CD8-positive, alpha-beta memory T cell (primary cell): ENCODE data around the gene MON1A. TPM values are rescaled to one million over a fixed set of nuclear protein-coding genes. Genes with fewer than 3 reads are reported as not detected.
"Not testable (repeated sequence)": the region's sequence is repeated elsewhere in the genome, so short reads cannot be mapped to it uniquely, and the experiment has no call there.

ENCODE experiments used
- CTCF ChIA-PET: fragments of 350-600 bp; sonication (Branson Sonifier 250); formaldehyde crosslinking; loops from one replicate; lab custom pipeline; 2021; ENCODE audit warnings: antibody characterized with exemption; lab: Charles Lee
- POLR2A ChIA-PET: fragments of 350-600 bp; sonication (Branson Sonifier 250); formaldehyde crosslinking; loops from one replicate; lab custom pipeline; 2021; ENCODE audit warnings: antibody characterized with exemption; lab: Charles Lee
- DNase-seq, 5 donors: peaks; one replicate each; pipeline versions ENCODE4 v3.0.0 to v3.0.0-alpha.2; 2020 to 2022; ENCODE audit warnings: mixed read lengths in 1 of 5
- H3K27ac ChIP-seq: one replicate; pipeline ENCODE4 v1.7.0; 2013; ENCODE audit warnings: low read depth, mild to moderate bottlenecking, low read length, moderate library complexity
- H3K27me3 ChIP-seq: 2 replicates; pipeline ENCODE4 v1.7.0; 2013; ENCODE audit warnings: low read length, mild to moderate bottlenecking; ENCODE audit not compliant: insufficient read depth, poor library complexity, severe bottlenecking
- H3K36me3 ChIP-seq: 2 replicates; pipeline ENCODE4 v1.7.0; 2013; ENCODE audit warnings: mild to moderate bottlenecking, low read length, moderate library complexity; ENCODE audit not compliant: insufficient read depth
- H3K4me1 ChIP-seq: 2 replicates; pipeline ENCODE4 v1.7.0; 2013; ENCODE audit warnings: mild to moderate bottlenecking, low read length, moderate library complexity; ENCODE audit not compliant: insufficient read depth
- H3K4me3 ChIP-seq: 2 replicates; pipeline ENCODE4 v1.7.0; 2013; ENCODE audit warnings: mild to moderate bottlenecking, low read length
- H3K9me3 ChIP-seq: 2 replicates; pipeline ENCODE4 v1.7.0; 2013; ENCODE audit warnings: mild to moderate bottlenecking, low read length
- H3K27ac Mint-ChIP-seq, 8 donors: one replicate each; pipeline ENCODE4 v1.8.0; 2020 to 2021; ENCODE audit warnings: mixed read lengths in 8 of 8, mild to moderate bottlenecking in 6 of 8, inconsistent platforms in 3 of 8, moderate library complexity in 3 of 8
- H3K27me3 Mint-ChIP-seq, 2 donors: one replicate each; pipeline ENCODE4 v1.8.0; 2020 to 2021; ENCODE audit warnings: mixed read lengths in 2 of 2, mild to moderate bottlenecking in 1 of 2, moderate library complexity in 1 of 2
- H3K36me3 Mint-ChIP-seq, 3 donors: one replicate each; pipeline ENCODE4 v1.8.0; 2020 to 2021; ENCODE audit warnings: mixed read lengths in 3 of 3, inconsistent platforms in 1 of 3, mild to moderate bottlenecking in 1 of 3
- H3K4me1 Mint-ChIP-seq, 3 donors: one replicate each; pipeline ENCODE4 v1.8.0; 2020 to 2021; ENCODE audit warnings: mixed read lengths in 3 of 3, inconsistent platforms in 1 of 3, mild to moderate bottlenecking in 1 of 3
- H3K4me3 Mint-ChIP-seq, 7 donors: one replicate each; pipeline ENCODE4 v1.8.0; 2020 to 2021; ENCODE audit warnings: mixed read lengths in 7 of 7, mild to moderate bottlenecking in 6 of 7, moderate library complexity in 4 of 7, inconsistent platforms in 2 of 7
- H3K9me3 Mint-ChIP-seq, 5 donors: one replicate each; pipeline ENCODE4 v1.8.0; 2020 to 2022; ENCODE audit warnings: mixed read lengths in 5 of 5, mild to moderate bottlenecking in 3 of 5, moderate library complexity in 2 of 5, inconsistent platforms in 1 of 5
- polyA plus RNA-seq: library from polyadenylated mRNA; unstranded; fragments of 300-500 nt; fragmentation: Illumina TruSeq; gene quantifications from one replicate; pipeline ENCODE4 v1.2.3, GENCODE V29; 2021
- total RNA-seq, 2 experiments: library from RNA; stranded (reverse); gene quantifications; one replicate each; pipeline ENCODE4 v1.2.3, GENCODE V29; 2021

The MON1A gene
- total and polyA plus RNA-seq, 3 experiments from 2014 or later: 17.9 to 22.4 (median 18.1) TPM

- CTCF ChIA-PET: interaction anchor here (1.2 to 1.3 kb wide), 2 partner anchors 9 to 13 kb away, joined by 3 to 11 read pairs; partner anchors contain the start of gene RBM6
- peak overlapping the region; percentile 84 to 96 (median 90) for H3K27ac Mint-ChIP-seq
- no peak for DNase-seq
- peak overlapping the region; percentile 97 for H3K4me3 ChIP-seq
- peaks cover 0 to 3% (median 3%) of the 10 kb centered on the region in 3 donors for H3K36me3 Mint-ChIP-seq
- H3K9me3 Mint-ChIP-seq: no peaks in the 10 kb centered on the region
- no peaks in the 10 kb centered on the region for H3K36me3 ChIP-seq
- no peaks in the 10 kb centered on the region for H3K27me3 Mint-ChIP-seq
- H3K4me3 Mint-ChIP-seq: peak overlapping the region; percentile 80 to 92 (median 84)
- no peaks in the 10 kb centered on the region for H3K27me3 ChIP-seq
- peaks cover 22 to 39% (median 25%) of the 10 kb centered on the region in 3 donors for H3K4me1 Mint-ChIP-seq
- POLR2A ChIA-PET: interaction anchor here (0.5 to 2.0 kb wide), 3 partner anchors 10 to 127 kb away, joined by 3 to 19 read pairs (median 5); partner anchors contain the start of genes INKA1 and RBM6
- H3K9me3 ChIP-seq: no peaks in the 10 kb centered on the region
- peak overlapping the region; percentile 76 for H3K27ac ChIP-seq
- H3K4me1 ChIP-seq: peaks cover 22% of the 10 kb centered on the region
Measured at GRCh38 chr3:49930168-49930690, 618 bp upstream of the MON1A start.

GRCh38 chr3:49928481-49929017 lies 1.1 kb downstream of the MON1A start:
- CTCF ChIA-PET: interaction anchor here (0.7 to 1.2 kb wide), 2 partner anchors 15 to 126 kb away, joined by 3 read pairs; no protein-coding TSS in a partner anchor
- DNase-seq: no peak
- POLR2A ChIA-PET: interaction anchor here (2.0 kb wide), 1 partner anchor 11 kb away, joined by 19 read pairs; the partner anchor contains the start of gene RBM6
- no peaks in the 10 kb centered on the region for H3K27me3 Mint-ChIP-seq
- no peak overlapping the region for H3K4me3 ChIP-seq
- H3K27me3 ChIP-seq: no peaks in the 10 kb centered on the region
- H3K9me3 Mint-ChIP-seq: no peaks in the 10 kb centered on the region
- peak overlapping the region; percentile 41 to 96 (median 84) for H3K27ac Mint-ChIP-seq
- H3K4me1 Mint-ChIP-seq: peaks cover 22 to 43% (median 25%) of the 10 kb centered on the region in 3 donors
- peaks cover 22% of the 10 kb centered on the region for H3K4me1 ChIP-seq
- H3K36me3 Mint-ChIP-seq: peaks cover 0 to 14% (median 3%) of the 10 kb centered on the region in 3 donors
- no peaks in the 10 kb centered on the region for H3K9me3 ChIP-seq
- H3K4me3 Mint-ChIP-seq: peak overlapping the region; percentile 80 to 92 (median 84)
- no peak overlapping the region for H3K27ac ChIP-seq
- no peaks in the 10 kb centered on the region for H3K36me3 ChIP-seq

- Mint-ChIP-seq H3K27ac (peak overlapping the region in 1 of 8 donors; percentile 50), H3K4me3 (peak overlapping the region in 4 of 7 donors; percentile 16 to 88 (median 81)), H3K9me3 (no peaks in the 10 kb centered on the region), H3K36me3 (peaks cover 0 to 14% (median 3%) of the 10 kb centered on the region in 3 donors), H3K27me3 (no peaks in the 10 kb centered on the region), H3K4me1 (peaks cover 22 to 43% (median 25%) of the 10 kb centered on the region in 3 donors)
- Histone ChIP-seq H3K9me3 (no peaks in the 10 kb centered on the region), H3K27ac (no peak overlapping the region), H3K4me3 (no peak overlapping the region), H3K27me3 (no peaks in the 10 kb centered on the region), H3K36me3 (no peaks in the 10 kb centered on the region), H3K4me1 (peaks cover 22% of the 10 kb centered on the region)
- ChIA-PET POLR2A (no interaction called here), CTCF (interaction anchor here (1.2 to 1.7 kb wide), 2 partner anchors 11 to 23 kb away, joined by 3 read pairs; no protein-coding TSS in a partner anchor)
- no peak for DNase-seq
Measured at GRCh38 chr3:49927798-49928197, 1.8 kb downstream of the MON1A start.

DNA sequence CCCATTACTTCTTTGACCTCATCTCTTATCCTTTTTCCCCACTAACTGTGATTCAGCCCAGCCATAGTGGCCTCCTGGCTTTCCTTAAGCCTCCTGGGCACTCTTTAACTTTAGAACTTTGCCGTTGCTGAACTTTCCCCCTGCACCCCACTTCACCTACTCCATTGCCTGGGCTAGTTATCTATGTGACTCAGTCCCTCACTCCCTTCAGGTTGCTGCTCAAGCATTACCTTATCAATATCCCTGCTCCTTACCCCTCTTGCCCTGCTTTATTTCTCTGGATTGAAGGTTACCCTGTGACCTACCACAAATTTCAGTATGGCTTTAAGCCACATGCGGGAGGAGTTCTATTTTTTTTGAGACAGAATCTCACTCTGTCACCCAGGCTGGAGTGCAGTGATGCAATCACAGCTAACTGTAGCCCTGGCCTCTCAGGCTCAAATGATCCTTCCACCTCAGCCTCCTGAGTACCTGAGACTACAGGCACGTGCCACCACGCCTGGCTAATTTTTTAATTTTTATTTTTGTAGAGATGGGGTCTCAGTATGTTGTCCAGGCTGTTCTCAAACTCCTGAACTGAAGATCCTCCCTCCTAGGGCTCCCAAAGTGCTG lies 3.4 kb downstream of the MON1A start:
- no peaks in the 10 kb centered on the region for H3K27me3 Mint-ChIP-seq
- H3K9me3 Mint-ChIP-seq: no peaks in the 10 kb centered on the region
- Histone ChIP-seq H3K4me3 (no peak overlapping the region), H3K27ac (no peak overlapping the region), H3K4me1 (peaks cover 22% of the 10 kb centered on the region), H3K27me3 (no peaks in the 10 kb centered on the region), H3K9me3 (no peaks in the 10 kb centered on the region), H3K36me3 (no peaks in the 10 kb centered on the region)
- peak overlapping the region in 1 of 7 donors; percentile 5 for H3K4me3 Mint-ChIP-seq
- H3K27ac Mint-ChIP-seq: peak overlapping the region in 4 of 8 donors; percentile 52 to 90 (median 76)
- no peak for DNase-seq
- ChIA-PET CTCF (interaction anchor here (1.4 to 1.7 kb wide), 2 partner anchors 20 to 22 kb away, joined by 3 read pairs; no protein-coding TSS in a partner anchor), POLR2A (no interaction called here)
- peaks cover 22 to 43% (median 25%) of the 10 kb centered on the region in 3 donors for H3K4me1 Mint-ChIP-seq
- peaks cover 0 to 14% (median 3%) of the 10 kb centered on the region in 3 donors for H3K36me3 Mint-ChIP-seq

DNA sequence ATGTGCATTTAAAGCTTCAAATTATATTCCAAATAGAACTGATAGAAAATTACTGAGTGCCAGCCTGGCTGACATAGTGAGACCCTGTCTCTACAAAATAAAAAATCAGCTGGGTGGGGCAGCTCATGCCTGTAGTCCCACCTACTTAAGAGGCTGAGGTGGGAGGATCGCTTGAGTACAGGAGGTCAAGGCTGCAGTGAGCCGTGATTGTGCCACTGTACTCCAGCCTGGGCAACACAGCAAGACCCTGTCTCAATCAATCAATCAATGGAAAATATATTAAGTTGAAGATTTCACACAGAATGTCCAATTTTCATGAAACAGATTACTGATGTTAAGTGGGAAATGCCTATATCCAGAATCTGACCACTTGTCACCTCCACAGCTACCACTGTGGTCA lies 4.1 kb downstream of the MON1A start:
- peaks cover 0 to 14% (median 3%) of the 10 kb centered on the region in 3 donors for H3K36me3 Mint-ChIP-seq
- H3K4me1 Mint-ChIP-seq: peaks cover 20 to 40% (median 25%) of the 10 kb centered on the region in 3 donors
- no peaks in the 10 kb centered on the region for H3K27me3 ChIP-seq
- no peak overlapping the region for H3K4me3 ChIP-seq
- H3K27ac ChIP-seq: no peak overlapping the region
- no peaks in the 10 kb centered on the region for H3K36me3 ChIP-seq
- ChIA-PET CTCF (interaction anchor here (1.4 kb wide), 1 partner anchor 19 kb away, joined by 3 read pairs; no protein-coding TSS in a partner anchor), POLR2A (no interaction called here)
- H3K9me3 Mint-ChIP-seq: no peaks in the 10 kb centered on the region
- H3K9me3 ChIP-seq: no peaks in the 10 kb centered on the region
- no peak overlapping the region for H3K4me3 Mint-ChIP-seq
- H3K4me1 ChIP-seq: peaks cover 21% of the 10 kb centered on the region
- no peaks in the 10 kb centered on the region for H3K27me3 Mint-ChIP-seq
- peak overlapping the region in 3 of 8 donors; percentile 8 to 77 (median 74) for H3K27ac Mint-ChIP-seq
- DNase-seq: no peak

- Mint-ChIP-seq H3K27me3 (no peaks in the 10 kb centered on the region), H3K4me1 (peaks cover 14 to 36% (median 18%) of the 10 kb centered on the region in 3 donors), H3K36me3 (peaks cover 3 to 18% (median 6%) of the 10 kb centered on the region in 3 donors), H3K9me3 (no peaks in the 10 kb centered on the region), H3K27ac (peak overlapping the region in 1 of 8 donors; percentile 17), H3K4me3 (no peak overlapping the region)
- Histone ChIP-seq H3K36me3 (no peaks in the 10 kb centered on the region), H3K4me3 (no peak overlapping the region), H3K27me3 (no peaks in the 10 kb centered on the region), H3K27ac (no peak overlapping the region), H3K9me3 (no peaks in the 10 kb centered on the region), H3K4me1 (peaks cover 14% of the 10 kb centered on the region)
- POLR2A ChIA-PET: interaction anchor here (0.6 kb wide), 1 partner anchor 93 kb away, joined by 7 read pairs; no protein-coding TSS in a partner anchor
- no peak for DNase-seq
- CTCF ChIA-PET: interaction anchor here (1.4 kb wide), 1 partner anchor 18 kb away, joined by 3 read pairs; no protein-coding TSS in a partner anchor
Measured at GRCh38 chr3:49924683-49925082, 4.9 kb downstream of the MON1A start.

DNA sequence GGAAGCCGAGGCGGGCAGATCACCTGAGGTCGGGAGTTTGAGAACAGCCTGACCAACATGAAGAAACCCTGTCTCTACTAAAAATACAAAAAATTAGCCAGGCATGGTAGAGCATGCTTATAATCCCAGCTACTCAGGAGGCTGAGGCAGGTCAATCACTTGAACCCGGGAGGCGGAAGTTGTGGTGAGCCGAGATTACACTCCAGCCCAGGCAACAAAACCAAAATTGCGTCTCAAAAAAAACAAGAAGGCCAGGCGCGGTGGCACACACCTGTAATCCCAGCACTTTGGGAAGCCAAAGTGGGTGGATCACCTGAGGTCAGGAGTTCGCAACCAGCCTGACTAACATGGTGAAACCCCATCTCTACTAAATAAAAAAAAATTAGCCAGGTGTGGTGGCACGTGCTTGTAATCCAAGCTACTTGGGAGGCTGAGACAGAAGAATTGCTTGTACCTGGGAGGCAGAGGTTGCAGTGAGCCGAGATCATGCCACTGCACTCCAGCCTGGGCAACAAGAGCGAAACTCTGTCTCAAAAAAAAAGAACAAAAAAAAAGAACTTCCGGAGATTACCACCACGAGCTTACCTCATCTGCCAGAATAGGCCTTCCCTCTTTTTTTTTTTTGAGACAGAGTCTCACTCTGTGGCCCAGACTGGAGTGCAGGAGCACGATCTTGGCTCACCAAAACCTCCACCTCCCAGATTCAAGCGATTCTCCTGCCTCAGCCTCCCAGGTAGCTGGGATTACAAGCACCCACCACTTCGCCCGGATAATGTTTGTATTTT lies 11.6 kb downstream of the MON1A start:
- H3K4me3 Mint-ChIP-seq, H3K36me3 ChIP-seq, H3K9me3 ChIP-seq, H3K4me3 ChIP-seq, H3K4me1 ChIP-seq, H3K27ac Mint-ChIP-seq, H3K27ac ChIP-seq, H3K27me3 Mint-ChIP-seq, DNase-seq, H3K27me3 ChIP-seq, H3K4me1 Mint-ChIP-seq, POLR2A ChIA-PET, H3K9me3 Mint-ChIP-seq: not testable (repeated sequence)
- CTCF ChIA-PET: interaction anchor here (1.5 kb wide), 1 partner anchor 9 kb away, joined by 3 read pairs; no protein-coding TSS in a partner anchor
- H3K36me3 Mint-ChIP-seq: peaks cover 3 to 18% (median 5%) of the 10 kb centered on the region in 3 donors
